HCT116 (cell line): ENCODE results near the gene PET117. TPM values are rescaled to one million over a fixed set of nuclear protein-coding genes. Genes with fewer than 3 reads are reported as not detected.

Experiments
- ATAC-seq: fragments of 200-7000 bp; cut with Tn5 transposase; 2 replicates; pipeline ENCODE4 v1.9.1; 2020; ENCODE audit warnings: mild to moderate bottlenecking, moderate library complexity
- BruUV-seq: library from RNA; stranded (reverse); fragments of 400-500 nt; replicated peaks from 2 replicates; lab custom pipeline; 2021; lab: Mats Ljungman, UMichigan
- CTCF ChIA-PET: fragments of 300-600 bp; sonication (Branson Sonifier 250); formaldehyde crosslinking; loops from one replicate; lab custom pipeline; 2021; ENCODE audit warnings: antibody characterized with exemption; lab: Charles Lee
- POLR2A ChIA-PET: fragments of 300-600, 350-600 bp; sonication (Branson Sonifier 250); formaldehyde crosslinking; loops from one replicate; lab custom pipeline; 2021; ENCODE audit warnings: antibody characterized with exemption; lab: Charles Lee
- RAD21 ChIA-PET, 2 experiments: fragments of 300-600 bp; sonication (Branson Sonifier 250); formaldehyde crosslinking; loops; one replicate each; lab custom pipeline; 2023; ENCODE audit warnings: low total read pairs in 2 of 2; ENCODE audit not compliant: uncharacterized antibody in 2 of 2, unreplicated experiment in 2 of 2, low non-redundant PET in 1 of 2; lab: Charles Lee
- DNase-seq: peaks from one replicate; pipeline ENCODE4 v3.0.0-alpha.2; 2010; ENCODE audit warnings: low read depth, low spot score
- H2AFZ ChIP-seq: fragments of 200-600 bp; shearing (Covaris generic), sonication (generic); 2 replicates; pipeline ENCODE4 v1.6.1; 2017; ENCODE audit warnings: low read depth, mixed run types, mixed read lengths, antibody characterized with exemption, low read length; ENCODE audit not compliant: poor library complexity, severe bottlenecking
- H3K27ac ChIP-seq: 2 replicates; pipeline ENCODE4 v1.5.1; 2012; ENCODE audit warnings: low read depth, low read length
- H3K27me3 ChIP-seq: fragments of 200-600 bp; sonication (generic); 2 replicates; pipeline ENCODE4 v1.6.1; 2016; ENCODE audit warnings: mixed run types, low read length, mixed read lengths; ENCODE audit not compliant: insufficient read depth
- H3K36me3 ChIP-seq, 2 experiments: fragments of 200-500 bp in 1 of 2; fragments of 200-600 bp in 1 of 2; sonication (Bioruptor generic) in 1 of 2; sonication (generic) in 1 of 2; 2 replicates each; pipeline versions ENCODE4 v1.5.1 to v1.6.1; 2014 to 2016; ENCODE audit warnings: low read length in 2 of 2, inconsistent platforms in 1 of 2, mixed read lengths in 1 of 2, mixed run types in 1 of 2; ENCODE audit not compliant: insufficient read depth in 2 of 2, control insufficient read depth in 1 of 2
- H3K4me1 ChIP-seq, 2 experiments: fragments of 200-600 bp in 1 of 2; sonication (generic) in 1 of 2; 2 replicates each; pipeline versions ENCODE4 v1.5.1 to v1.6.1; 2012 to 2017; ENCODE audit warnings: low read length in 2 of 2, inconsistent platforms in 1 of 2, mild to moderate bottlenecking in 1 of 2, mixed read lengths in 1 of 2, mixed run types in 1 of 2, moderate library complexity in 1 of 2; ENCODE audit not compliant: insufficient read depth in 2 of 2, control insufficient read depth in 1 of 2
- H3K4me2 ChIP-seq: fragments of 200-600 bp; sonication (generic); 2 replicates; pipeline ENCODE4 v1.6.1; 2017; ENCODE audit warnings: mixed run types, low read length, mixed read lengths
- H3K4me3 ChIP-seq, 2 experiments: fragments of 200-600 bp in 1 of 2; sonication (generic) in 1 of 2; replicated peaks in 1 of 2; 2 replicates each; pipeline ENCODE4 v1.5.1; 2011 to 2016; ENCODE audit warnings: low read length in 2 of 2, control low read depth in 1 of 2, low read depth in 1 of 2, mild to moderate bottlenecking in 1 of 2, mixed read lengths in 1 of 2, mixed run types in 1 of 2
- H3K79me2 ChIP-seq: fragments of 200-600 bp; sonication (generic); 2 replicates; pipeline ENCODE4 v1.6.1; 2017; ENCODE audit warnings: mild to moderate bottlenecking, mixed run types, low read length, moderate library complexity, mixed read lengths; ENCODE audit not compliant: insufficient read depth
- H3K9ac ChIP-seq: fragments of 200-600 bp; sonication (generic); 2 replicates; pipeline ENCODE4 v1.6.1; 2016; ENCODE audit warnings: low read length, mixed read lengths
- H3K9me2 ChIP-seq: fragments of 200-600 bp; sonication (generic), shearing (Covaris generic); 2 replicates; pipeline ENCODE4 v1.6.1; 2017; ENCODE audit warnings: mixed run types, mild to moderate bottlenecking, moderate library complexity; ENCODE audit not compliant: insufficient read depth
- H3K9me3 ChIP-seq, 2 experiments: fragments of 200-500 bp in 1 of 2; fragments of 200-600 bp in 1 of 2; sonication (Bioruptor generic) in 1 of 2; sonication (generic) in 1 of 2; 2 replicates each; pipeline ENCODE4 v1.6.1; 2014 to 2017; ENCODE audit warnings: low read length in 2 of 2, mixed read lengths in 2 of 2, inconsistent platforms in 1 of 2, low read depth in 1 of 2, mild to moderate bottlenecking in 1 of 2, mixed run types in 1 of 2, moderate library complexity in 1 of 2; ENCODE audit not compliant: control insufficient read depth in 1 of 2, insufficient read depth in 1 of 2
- H4K20me1 ChIP-seq: fragments of 200-600 bp; sonication (generic), shearing (Covaris generic); 2 replicates; pipeline ENCODE4 v1.6.1; 2017; ENCODE audit warnings: mixed run types, mild to moderate bottlenecking, moderate library complexity; ENCODE audit not compliant: insufficient read depth
- ATF3 ChIP-seq: IDR thresholded peaks from 2 replicates; pipeline ENCODE4 v1.6.1; 2012
- ELF1 ChIP-seq: IDR thresholded peaks from 2 replicates; pipeline ENCODE4 v1.6.1; 2012; ENCODE audit warnings: low read depth, borderline replicate concordance
- POLR2A ChIP-seq: IDR thresholded peaks from 2 replicates; pipeline ENCODE4 v1.7.0; 2011; ENCODE audit warnings: borderline replicate concordance; ENCODE audit not compliant: insufficient read depth, insufficient read length; ENCODE audit errors: extremely low read depth
- RAD21 ChIP-seq: IDR thresholded peaks from 2 replicates; pipeline ENCODE4 v1.6.1; 2012; ENCODE audit warnings: low read depth, mild to moderate bottlenecking
- REST ChIP-seq: IDR thresholded peaks from 2 replicates; pipeline ENCODE4 v1.6.1; 2012; ENCODE audit warnings: low read depth
- SIN3A ChIP-seq: IDR thresholded peaks from 2 replicates; pipeline ENCODE4 v1.6.1; 2012; ENCODE audit warnings: low read depth
- TCF7L2 ChIP-seq: IDR thresholded peaks from 2 replicates; pipeline ENCODE4 v1.7.0; 2011; ENCODE audit warnings: borderline replicate concordance, inconsistent platforms; ENCODE audit not compliant: insufficient read depth, insufficient read length; ENCODE audit errors: extremely low read depth
- intact Hi-C: fragments of 100-400 bp; cut with micrococcal nuclease; formaldehyde crosslinking; loops from 2 replicates; pipeline ENCODE4 v1.10.0; 2022
- total RNA-seq: library from RNA; stranded (reverse); gene quantifications from one replicate; pipeline ENCODE4 v1.2.1, GENCODE V29; 2021; ENCODE audit not compliant: unreplicated experiment

PET117 gene
- total RNA-seq, 1 experiment from 2014 or later: 22.3 TPM

DNA sequence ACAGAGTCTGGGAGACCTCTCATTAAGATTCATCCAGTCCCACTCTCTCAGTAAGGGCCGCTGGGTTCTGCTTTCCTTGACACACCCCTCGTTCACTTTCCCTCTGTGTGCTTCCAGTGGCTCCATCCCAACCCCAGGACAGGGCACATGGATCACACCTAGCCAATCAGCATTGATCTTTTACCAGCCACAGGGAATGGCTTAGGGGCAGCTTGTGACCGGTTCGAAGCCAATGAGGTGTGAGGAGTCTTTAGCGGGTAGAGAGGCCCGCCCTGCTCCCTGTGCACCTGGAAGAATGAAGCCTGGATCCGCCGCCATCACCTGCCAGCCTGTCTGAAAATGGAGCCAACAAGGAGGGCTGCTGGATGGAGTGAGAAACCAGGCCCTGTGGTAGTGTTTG lies 44.8 kb upstream of the PET117 start:
- ATAC-seq (peak; percentile 46; the same call in 1 of the 2 replicates), DNase-seq (no peak)
- H3K4me2 ChIP-seq: no peak overlapping the region
- H3K36me3 ChIP-seq: no peaks in the 10 kb centered on the region
- no peak overlapping the region for H3K4me3 ChIP-seq
- H3K4me1 ChIP-seq: no peaks in the 10 kb centered on the region
- POLR2A ChIA-PET: no interaction called here
- H3K79me2 ChIP-seq: no peaks in the 10 kb centered on the region
- H3K27me3 ChIP-seq: no peaks in the 10 kb centered on the region
- H2AFZ ChIP-seq: no peak overlapping the region
- H3K9me2 ChIP-seq: no peaks in the 10 kb centered on the region
- intact Hi-C loops: no loop called here
- TF ChIP-seq POLR2A (no peak), ATF3 (no peak), SIN3A (no peak), REST (no peak), TCF7L2 (no peak), ELF1 (no peak), RAD21 (no peak)
- H4K20me1 ChIP-seq: no peaks in the 10 kb centered on the region
- CTCF ChIA-PET: no interaction called here
- no peaks in the 10 kb centered on the region for H3K9me3 ChIP-seq
- BruUV-seq: no TSS peak
- no peak overlapping the region for H3K27ac ChIP-seq
- RAD21 ChIA-PET: no interaction called here
- no peak overlapping the region for H3K9ac ChIP-seq
